ENCODE measurements around the gene XRCC1.

XRCC1 gene

GRCh38 chr19:43595999-43596841 is 20.9 kb upstream of the XRCC1 start, which contains the start of the genes IRGQ and ZNF576 (continued):
- peak; percentile 99 for TF ChIP-seq CTCF (tag by site-specific recombination; IDR thresholded peaks at IDR 0.05)
- TF ChIP-seq ZFP69B (tag by site-specific recombination; IDR thresholded peaks at IDR 0.05): peak; percentile 76
- peak; percentile 98 for TF ChIP-seq ZNF561 (tag by site-specific recombination; IDR thresholded peaks at IDR 0.05; ENCODE audit: borderline replicate concordance)
- peak; percentile 98 for TF ChIP-seq ZNF324 (tag by site-specific recombination; IDR thresholded peaks at IDR 0.05)
- no peak for TF ChIP-seq ZNF670 (tag by site-specific recombination; IDR thresholded peaks at IDR 0.05; ENCODE audit: low read depth)
- TF ChIP-seq MZF1 (tag by site-specific recombination; IDR thresholded peaks at IDR 0.05; ENCODE audit: borderline replicate concordance): 0 out of 2 replicates have a peak, but pooled peaks have one; percentile 18
- TF ChIP-seq ZNF302 (tag by site-specific recombination; IDR thresholded peaks at IDR 0.05; ENCODE audit: low read depth): no peak
- no peak for TF ChIP-seq ZNF830 (tag by site-specific recombination; IDR thresholded peaks at IDR 0.05; ENCODE audit: low read depth)
- TF ChIP-seq ZNF37A (tag by site-specific recombination; IDR thresholded peaks at IDR 0.05): no peak
- no peak for TF ChIP-seq ZNF350 (tag by site-specific recombination; IDR thresholded peaks at IDR 0.05)
- TF ChIP-seq ZSCAN23 (tag by site-specific recombination; IDR thresholded peaks at IDR 0.05): peak; percentile 61; the same call in 1 of the 2 replicates
- no peak; the same call in 1 of the 2 replicates for TF ChIP-seq ZNF785 (tag by site-specific recombination; IDR thresholded peaks at IDR 0.05)
- no peak for TF ChIP-seq ZNF292 (tag by site-specific recombination; IDR thresholded peaks at IDR 0.05; ENCODE audit: borderline replicate concordance, low read depth)
- TF ChIP-seq SALL2 (tag by site-specific recombination; IDR thresholded peaks at IDR 0.05; ENCODE audit: borderline replicate concordance): no peak
- no peak for TF ChIP-seq ZNF521 (tag by site-specific recombination; IDR thresholded peaks at IDR 0.05)
- TF ChIP-seq ZNF549 (tag by site-specific recombination; IDR thresholded peaks at IDR 0.05): no peak
- TF ChIP-seq ZNF174 (tag by site-specific recombination; IDR thresholded peaks at IDR 0.05): no peak
- peak; percentile 90 for TF ChIP-seq OSR2 (tag by site-specific recombination; IDR thresholded peaks at IDR 0.05)
- TF ChIP-seq ZNF791 (tag by site-specific recombination; IDR thresholded peaks at IDR 0.05): no peak
- TF ChIP-seq ZNF514 (tag by site-specific recombination; IDR thresholded peaks at IDR 0.05): no peak
- peak; percentile 86; the same call in 1 of the 2 replicates for TF ChIP-seq KLF7 (tag by site-specific recombination; IDR thresholded peaks at IDR 0.05; ENCODE audit: borderline replicate concordance)
- TF ChIP-seq ZNF354C (tag by site-specific recombination; IDR thresholded peaks at IDR 0.05; ENCODE audit: borderline replicate concordance, low read depth): no peak
- peak; percentile 97 for TF ChIP-seq ZEB2 (tag by site-specific recombination; IDR thresholded peaks at IDR 0.05)
- TF ChIP-seq ZNF280D (tag by site-specific recombination; IDR thresholded peaks at IDR 0.05): no peak
- TF ChIP-seq ZXDB (tag by site-specific recombination; IDR thresholded peaks at IDR 0.05): peak; percentile 97
- TF ChIP-seq KLF10 (tag by site-specific recombination; IDR thresholded peaks at IDR 0.05): peak; percentile 100
- no peak for TF ChIP-seq PBX3 (CRISPR knock-in tag; IDR thresholded peaks at IDR 0.05)
- peak; percentile 31; the same call in 1 of the 2 replicates for TF ChIP-seq ZBTB1 (tag by site-specific recombination; IDR thresholded peaks at IDR 0.05)
- TF ChIP-seq ZNF426 (tag by site-specific recombination; IDR thresholded peaks at IDR 0.05): no peak
- TF ChIP-seq ZNF266 (tag by site-specific recombination; IDR thresholded peaks at IDR 0.05; ENCODE audit: low read depth): no peak
- peak; percentile 88 for TF ChIP-seq KLF8 (tag by site-specific recombination; IDR thresholded peaks at IDR 0.05)
- TF ChIP-seq ZNF623 (tag by site-specific recombination; IDR thresholded peaks at IDR 0.05): no peak; the same call in 1 of the 2 replicates
- no peak for TF ChIP-seq HOXC10 (CRISPR knock-in tag; IDR thresholded peaks at IDR 0.05)
- TF ChIP-seq HOXA7 (CRISPR knock-in tag; IDR thresholded peaks at IDR 0.05; ENCODE audit: borderline replicate concordance): no peak
- TF ChIP-seq ZNF707 (tag by site-specific recombination; IDR thresholded peaks at IDR 0.05): no peak
- no peak for TF ChIP-seq ZNF48 (tag by site-specific recombination; IDR thresholded peaks at IDR 0.05)
- TF ChIP-seq ZNF768 (tag by site-specific recombination; IDR thresholded peaks at IDR 0.05): peak; percentile 21; the same call in 1 of the 2 replicates

Measured in HEK293 (cell line).